Fibroblast of lung (primary cell): ENCODE data around the gene SCAF8. TPM values are rescaled to one million over a fixed set of nuclear protein-coding genes. Genes with fewer than 3 reads are reported as not detected.
"Not testable (repeated sequence)": the region's sequence is repeated elsewhere in the genome, so short reads cannot be mapped to it uniquely, and the experiment has no call there.

Source experiments
- DNase-seq, 2 donors: peaks; one replicate each; pipeline versions ENCODE4 v3.0.0 to v3.0.0-alpha.2; 2010; ENCODE audit warnings: low read depth in 2 of 2
- H2AFZ ChIP-seq: 2 replicates; pipeline ENCODE4 v1.5.1; 2012; ENCODE audit warnings: low read length, control low read depth, inconsistent platforms
- H3K27ac ChIP-seq: 2 replicates; pipeline ENCODE4 v1.5.1; 2011; ENCODE audit warnings: low read length, control low read depth; ENCODE audit not compliant: insufficient read depth
- H3K27me3 ChIP-seq: 2 replicates; pipeline ENCODE4 v1.5.1; 2011; ENCODE audit warnings: mild to moderate bottlenecking, low read length; ENCODE audit not compliant: control insufficient read depth, insufficient read depth
- H3K36me3 ChIP-seq: 2 replicates; pipeline ENCODE4 v1.5.1; 2011; ENCODE audit warnings: low read length; ENCODE audit not compliant: control insufficient read depth, insufficient read depth
- H3K4me1 ChIP-seq: 2 replicates; pipeline ENCODE4 v1.5.1; 2011; ENCODE audit warnings: low read length; ENCODE audit not compliant: control insufficient read depth, insufficient read depth; ENCODE audit errors: extremely low read depth
- H3K4me2 ChIP-seq: 2 replicates; pipeline ENCODE4 v1.5.1; 2011; ENCODE audit warnings: low read length, control low read depth; ENCODE audit not compliant: insufficient read depth; ENCODE audit errors: extremely low read depth
- H3K4me3 ChIP-seq, 4 experiments: fragments of 200-600 bp in 1 of 4; sonication (generic) in 1 of 4; replicated peaks in 1 of 4; 2 replicates each; pipeline ENCODE4 v1.5.1; 2011 to 2016; ENCODE audit warnings: low read length in 4 of 4, low read depth in 3 of 4, mild to moderate bottlenecking in 3 of 4, control low read depth in 2 of 4, inconsistent platforms in 1 of 4, mixed read lengths in 1 of 4; ENCODE audit not compliant: insufficient read depth in 1 of 4; ENCODE audit errors: control extremely low read depth in 1 of 4
- H3K79me2 ChIP-seq: 2 replicates; pipeline ENCODE4 v1.5.1; 2012; ENCODE audit warnings: mild to moderate bottlenecking, low read length, inconsistent platforms; ENCODE audit not compliant: control insufficient read depth, insufficient read depth
- H3K9ac ChIP-seq: 2 replicates; pipeline ENCODE4 v1.5.1; 2011; ENCODE audit warnings: mild to moderate bottlenecking, low read length, control low read depth; ENCODE audit not compliant: insufficient read depth
- H3K9me3 ChIP-seq: 2 replicates; pipeline ENCODE4 v1.5.1; 2012; ENCODE audit warnings: low read depth, low read length; ENCODE audit not compliant: control insufficient read depth, insufficient read depth
- H4K20me1 ChIP-seq: 2 replicates; pipeline ENCODE4 v1.5.1; 2011; ENCODE audit warnings: low read length; ENCODE audit not compliant: control insufficient read depth, insufficient read depth; ENCODE audit errors: extremely low read depth
- EZH2 ChIP-seq: IDR thresholded peaks from 2 replicates; pipeline ENCODE4 v1.5.1; 2012; ENCODE audit warnings: low read length, control low read depth, mild to moderate bottlenecking; ENCODE audit errors: missing control alignments
- polyA plus RNA-seq, 2 donors: library from polyadenylated mRNA; depleted of rRNA in 1 of 2; stranded (reverse) in 1 of 2; unstranded in 1 of 2; fragments of >200 nt; gene quantifications; 2 replicates each; pipeline ENCODE4 v1.2.1, GENCODE V29; 2011 to 2012; ENCODE audit warnings: missing spikeins in 1 of 2
- total RNA-seq: library from RNA; depleted of rRNA; stranded (reverse); fragments of >200 nt; gene quantifications from 2 replicates; pipeline ENCODE4 v1.2.1, GENCODE V29; 2014
- TF ChIP-seq, protein P1 (sequence below), 2 donors: IDR thresholded peaks in 1 of 2; conservative IDR thresholded peaks in 1 of 2; 1 replicate in 1 of 2; 2 replicates in 1 of 2; pipeline ENCODE4 v1.5.1; 2011 to 2012; ENCODE audit warnings: low read length in 2 of 2, control low read depth in 1 of 2, inconsistent platforms in 1 of 2, low read depth in 1 of 2, mild to moderate bottlenecking in 1 of 2

SCAF8 gene
- total and polyA plus RNA-seq, 2 donors (not counting 1 experiment from before 2014, with no cell fraction given) = 28.5 to 30.9 TPM

DNA sequence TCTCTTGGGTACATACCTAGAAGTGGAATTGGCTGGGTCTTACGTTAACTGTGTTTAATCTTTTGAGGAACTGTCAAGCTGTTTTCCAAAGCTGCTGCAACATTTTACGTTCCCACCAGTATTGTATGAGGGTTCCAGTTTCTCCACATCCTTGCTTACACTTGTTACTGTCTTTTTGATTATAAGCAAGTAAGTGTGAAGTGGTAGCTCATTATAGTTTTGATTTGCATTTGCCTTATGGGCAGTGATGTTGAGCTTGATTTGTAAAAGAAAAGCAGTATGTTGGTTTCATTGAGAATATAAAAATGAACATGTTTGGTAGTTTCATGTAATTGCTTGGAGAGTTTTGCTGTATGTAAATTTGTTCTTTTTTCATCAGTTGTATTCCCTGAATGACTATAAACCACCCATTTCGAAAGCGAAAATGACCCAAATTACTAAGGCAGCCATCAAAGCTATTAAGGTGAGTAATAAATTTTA lies 40.4 kb downstream of the SCAF8 start:
- H3K4me1 ChIP-seq = no peaks in the 10 kb centered on the region
- TF ChIP-seq, protein P1, sequence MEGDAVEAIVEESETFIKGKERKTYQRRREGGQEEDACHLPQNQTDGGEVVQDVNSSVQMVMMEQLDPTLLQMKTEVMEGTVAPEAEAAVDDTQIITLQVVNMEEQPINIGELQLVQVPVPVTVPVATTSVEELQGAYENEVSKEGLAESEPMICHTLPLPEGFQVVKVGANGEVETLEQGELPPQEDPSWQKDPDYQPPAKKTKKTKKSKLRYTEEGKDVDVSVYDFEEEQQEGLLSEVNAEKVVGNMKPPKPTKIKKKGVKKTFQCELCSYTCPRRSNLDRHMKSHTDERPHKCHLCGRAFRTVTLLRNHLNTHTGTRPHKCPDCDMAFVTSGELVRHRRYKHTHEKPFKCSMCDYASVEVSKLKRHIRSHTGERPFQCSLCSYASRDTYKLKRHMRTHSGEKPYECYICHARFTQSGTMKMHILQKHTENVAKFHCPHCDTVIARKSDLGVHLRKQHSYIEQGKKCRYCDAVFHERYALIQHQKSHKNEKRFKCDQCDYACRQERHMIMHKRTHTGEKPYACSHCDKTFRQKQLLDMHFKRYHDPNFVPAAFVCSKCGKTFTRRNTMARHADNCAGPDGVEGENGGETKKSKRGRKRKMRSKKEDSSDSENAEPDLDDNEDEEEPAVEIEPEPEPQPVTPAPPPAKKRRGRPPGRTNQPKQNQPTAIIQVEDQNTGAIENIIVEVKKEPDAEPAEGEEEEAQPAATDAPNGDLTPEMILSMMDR (conservative IDR thresholded peaks at IDR 0.05 in 1 of 2, IDR thresholded peaks at IDR 0.05 in 1 of 2; ENCODE audit: low read depth in 1 of 2, low read length in 2 of 2) = no peak
- TF ChIP-seq EZH2 = no peak
- H3K4me2 ChIP-seq = no peak overlapping the region
- no peaks in the 10 kb centered on the region for H3K36me3 ChIP-seq
- H3K27ac ChIP-seq = no peak overlapping the region
- H3K9me3 ChIP-seq = no peaks in the 10 kb centered on the region
- DNase-seq = no peak
- no peak overlapping the region for H2AFZ ChIP-seq
- no peaks in the 10 kb centered on the region for H3K27me3 ChIP-seq
- H3K9ac ChIP-seq = no peak overlapping the region
- no peaks in the 10 kb centered on the region for H4K20me1 ChIP-seq
- H3K4me3 ChIP-seq = no peak overlapping the region
- H3K79me2 ChIP-seq = peaks cover 70% of the 10 kb centered on the region

DNA sequence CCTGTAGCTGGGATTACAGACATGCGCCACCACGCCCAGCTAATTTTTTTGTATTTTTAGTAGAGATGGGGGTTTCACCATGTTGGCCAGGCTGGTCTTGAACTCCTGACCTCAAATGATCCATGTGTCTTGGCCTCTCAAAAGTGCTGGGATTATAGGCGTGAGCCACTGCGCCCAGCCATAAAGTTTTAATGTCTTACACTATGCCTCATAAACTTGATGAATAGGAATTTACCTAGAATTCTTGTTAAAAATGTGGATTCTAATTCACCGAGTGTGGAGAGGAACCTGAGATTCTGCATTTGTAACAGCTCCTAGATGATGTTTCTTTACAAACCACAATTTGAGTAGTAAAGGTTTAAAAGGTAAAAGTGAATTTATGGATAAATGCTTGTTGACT lies 45.9 kb downstream of the SCAF8 start:
- DNase-seq, H3K4me3 ChIP-seq, H3K4me2 ChIP-seq, H3K9ac ChIP-seq, H3K36me3 ChIP-seq, H3K27ac ChIP-seq, H3K9me3 ChIP-seq, H3K27me3 ChIP-seq, H4K20me1 ChIP-seq, H3K4me1 ChIP-seq, H2AFZ ChIP-seq: not testable (repeated sequence)
- H3K79me2 ChIP-seq = peaks cover 28% of the 10 kb centered on the region

DNA sequence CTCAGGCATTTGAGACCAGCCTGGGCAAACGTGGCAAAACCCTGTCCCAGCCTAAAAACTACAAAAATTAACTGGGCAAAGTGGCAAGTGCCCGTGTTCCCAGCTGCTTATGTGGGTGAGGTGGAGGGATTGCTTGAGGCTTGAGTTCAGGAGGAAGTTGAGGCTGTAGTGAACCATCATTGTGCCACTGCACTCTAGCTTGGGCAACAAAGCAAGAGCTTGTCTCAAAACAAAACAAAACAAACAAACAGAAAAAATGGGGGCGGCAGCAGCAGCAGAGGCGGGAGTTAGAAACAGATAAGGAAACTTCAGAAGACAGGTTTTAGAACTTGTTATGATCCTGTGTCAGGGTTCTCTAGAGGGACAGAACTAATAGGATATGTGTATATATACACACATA lies 49.0 kb downstream of the SCAF8 start:
- no peak for DNase-seq
- Histone ChIP-seq H3K4me2 (no peak overlapping the region), H3K4me3 (no peak overlapping the region), H4K20me1 (no peaks in the 10 kb centered on the region), H3K4me1 (no peaks in the 10 kb centered on the region), H3K79me2 (peaks cover 39% of the 10 kb centered on the region), H3K27ac (no peak overlapping the region), H3K9me3 (no peaks in the 10 kb centered on the region), H3K9ac (no peak overlapping the region), H3K27me3 (no peaks in the 10 kb centered on the region), H2AFZ (no peak overlapping the region), H3K36me3 (no peaks in the 10 kb centered on the region)
- no peak for TF ChIP-seq EZH2
- TF ChIP-seq, protein P1 (conservative IDR thresholded peaks at IDR 0.05 in 1 of 2, IDR thresholded peaks at IDR 0.05 in 1 of 2; ENCODE audit: low read depth in 1 of 2, low read length in 2 of 2) = no peak
